CD4-positive, CD25-positive, alpha-beta regulatory T cell (primary cell): Measurements from ENCODE around the gene BRPF3. TPM values are rescaled to one million over a fixed set of nuclear protein-coding genes. Genes with fewer than 3 reads are reported as not detected.
"Not testable (repeated sequence)": the region's sequence is repeated elsewhere in the genome, so short reads cannot be mapped to it uniquely, and the experiment has no call there.

Source experiments
- ATAC-seq, 2 donors: fragments of 150-1000 bp; cut with Tn5 transposase; one replicate each; pipeline ENCODE4 v1.10.0; 2021; ENCODE audit warnings: low read depth in 2 of 2, moderate number of reproducible peaks in 2 of 2, moderate library complexity in 1 of 2
- DNase-seq, 3 donors: peaks; one replicate each; pipeline versions ENCODE4 v3.0.0 to v3.0.0-alpha.2; 2012 to 2022; ENCODE audit warnings: mixed read lengths in 1 of 3
- H3K27ac ChIP-seq: one replicate; pipeline ENCODE4 v1.7.0; 2013; ENCODE audit warnings: mild to moderate bottlenecking, low read length; ENCODE audit not compliant: insufficient read depth, poor library complexity, severe bottlenecking
- H3K27me3 ChIP-seq: one replicate; pipeline ENCODE4 v1.7.0; 2013; ENCODE audit warnings: low read length; ENCODE audit not compliant: control insufficient read depth, insufficient read depth
- H3K36me3 ChIP-seq: one replicate; pipeline ENCODE4 v1.7.0; 2013; ENCODE audit warnings: mild to moderate bottlenecking, low read length, moderate library complexity; ENCODE audit not compliant: control insufficient read depth, insufficient read depth
- H3K4me1 ChIP-seq: 2 replicates; pipeline ENCODE4 v1.7.0; 2013; ENCODE audit warnings: mild to moderate bottlenecking, low read length; ENCODE audit not compliant: insufficient read depth, control insufficient read depth, poor library complexity, severe bottlenecking
- H3K4me3 ChIP-seq: one replicate; pipeline ENCODE4 v1.7.0; 2013; ENCODE audit warnings: low read depth, mild to moderate bottlenecking, low read length, moderate library complexity
- H3K9me3 ChIP-seq, 2 experiments: 1 replicate in 1 of 2; 2 replicates in 1 of 2; pipeline ENCODE4 v1.7.0; 2013; ENCODE audit warnings: low read length in 2 of 2, mild to moderate bottlenecking in 1 of 2, moderate library complexity in 1 of 2; ENCODE audit not compliant: control insufficient read depth in 2 of 2
- H3K27ac Mint-ChIP-seq, 3 donors: one replicate each; pipeline ENCODE4 v1.8.0; 2020 to 2022; ENCODE audit warnings: mild to moderate bottlenecking in 3 of 3, mixed read lengths in 3 of 3, moderate library complexity in 2 of 3
- H3K27me3 Mint-ChIP-seq: one replicate; pipeline ENCODE4 v1.8.0; 2022; ENCODE audit warnings: mild to moderate bottlenecking, mixed read lengths
- H3K36me3 Mint-ChIP-seq: one replicate; pipeline ENCODE4 v1.8.0; 2020; ENCODE audit warnings: mixed read lengths
- H3K4me1 Mint-ChIP-seq, 4 donors: one replicate each; pipeline ENCODE4 v1.8.0; 2020 to 2022; ENCODE audit warnings: mixed read lengths in 4 of 4, mild to moderate bottlenecking in 1 of 4
- H3K4me3 Mint-ChIP-seq, 4 donors: one replicate each; pipeline ENCODE4 v1.8.0; 2020 to 2022; ENCODE audit warnings: mild to moderate bottlenecking in 4 of 4, mixed read lengths in 4 of 4, moderate library complexity in 3 of 4
- H3K9me3 Mint-ChIP-seq, 7 donors: one replicate each; pipeline ENCODE4 v1.8.0; 2020 to 2022; ENCODE audit warnings: mixed read lengths in 7 of 7, mild to moderate bottlenecking in 3 of 7, moderate library complexity in 2 of 7
- polyA plus RNA-seq, 4 donors: library from polyadenylated mRNA; unstranded; fragments of 300-500 nt; fragmentation: Illumina TruSeq; gene quantifications; one replicate each; pipeline ENCODE4 v1.2.3, GENCODE V29; 2021
- total RNA-seq: library from RNA; stranded (reverse); gene quantifications from one replicate; pipeline ENCODE4 v1.2.3, GENCODE V29; 2022

The BRPF3 gene
- total and polyA plus RNA-seq, 5 donors from 2014 or later = 3.2 to 37.7 (median 4.4) TPM

DNA sequence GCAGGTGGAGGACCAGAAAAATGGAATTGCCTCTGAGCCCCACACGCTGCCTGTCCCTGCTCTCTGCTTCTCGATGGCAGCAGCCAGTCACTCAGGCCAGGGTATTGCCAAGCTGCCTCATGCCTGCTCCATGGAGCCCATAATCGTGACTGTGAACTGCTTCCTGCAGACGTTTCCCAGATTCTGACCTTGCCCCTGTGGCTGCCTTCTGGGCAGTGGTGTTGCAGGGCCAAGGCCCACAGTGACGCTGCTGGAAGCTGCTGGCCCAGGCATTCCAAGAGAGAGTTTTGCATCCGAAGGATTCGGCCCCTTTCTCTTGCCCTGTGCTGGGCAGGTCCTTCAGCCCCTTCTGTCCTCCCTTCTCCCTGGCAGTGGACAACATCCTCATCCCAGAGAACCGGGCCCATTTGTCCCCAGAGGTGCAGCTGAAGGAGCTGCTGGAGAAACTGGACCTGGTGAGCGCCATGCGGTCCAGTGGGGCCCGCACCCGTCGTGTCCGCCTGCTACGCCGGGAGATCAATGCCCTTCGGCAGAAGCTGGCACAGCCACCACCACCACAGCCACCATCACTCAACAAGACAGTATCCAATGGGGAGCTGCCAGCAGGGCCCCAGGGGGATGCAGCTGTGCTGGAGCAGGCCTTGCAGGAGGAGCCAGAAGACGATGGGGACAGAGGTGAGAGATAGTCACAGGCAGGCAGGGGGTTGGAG lies 14.5 kb downstream of the BRPF3 start:
- H3K9me3 ChIP-seq = no peaks in the 10 kb centered on the region
- no peaks in the 10 kb centered on the region for H3K27me3 ChIP-seq
- H3K36me3 ChIP-seq = peaks cover 84% of the 10 kb centered on the region
- peak overlapping the region in 1 of 3 donors; percentile 64 for H3K27ac Mint-ChIP-seq
- H3K27ac ChIP-seq = no peak overlapping the region
- no peaks in the 10 kb centered on the region for H3K4me1 ChIP-seq
- H3K36me3 Mint-ChIP-seq = peaks cover 70% of the 10 kb centered on the region
- H3K4me1 Mint-ChIP-seq = peaks cover 8 to 13% (median 10%) of the 10 kb centered on the region in 4 donors
- no peak for ATAC-seq
- no peak for DNase-seq
- H3K27me3 Mint-ChIP-seq = no peaks in the 10 kb centered on the region
- H3K4me3 ChIP-seq = no peak overlapping the region
- H3K9me3 Mint-ChIP-seq = no peaks in the 10 kb centered on the region
- no peak overlapping the region for H3K4me3 Mint-ChIP-seq

- Mint-ChIP-seq H3K27me3 (no peaks in the 10 kb centered on the region), H3K36me3 (peaks cover 50% of the 10 kb centered on the region), H3K4me1 (peaks cover 4 to 16% (median 6%) of the 10 kb centered on the region in 4 donors), H3K4me3 (no peak overlapping the region), H3K27ac (no peak overlapping the region), H3K9me3 (no peaks in the 10 kb centered on the region)
- Histone ChIP-seq H3K9me3 (no peaks in the 10 kb centered on the region), H3K4me1 (no peaks in the 10 kb centered on the region), H3K4me3 (no peak overlapping the region), H3K27ac (no peak overlapping the region), H3K27me3 (no peaks in the 10 kb centered on the region), H3K36me3 (peaks cover 68% of the 10 kb centered on the region)
- DNase-seq = no peak
- ATAC-seq = no peak
These were observed 20.0 kb downstream of the BRPF3 start for GRCh38 chr6:36216559-36216958.

GRCh38 chr6:36217188-36217587 lies 20.6 kb downstream of the BRPF3 start:
- no peak for DNase-seq
- Mint-ChIP-seq H3K4me3 (no peak overlapping the region), H3K36me3 (peaks cover 49% of the 10 kb centered on the region), H3K9me3 (no peaks in the 10 kb centered on the region), H3K27me3 (no peaks in the 10 kb centered on the region), H3K27ac (peak overlapping the region in 2 of 3 donors; percentile 52 to 71), H3K4me1 (peaks cover 4 to 16% (median 6%) of the 10 kb centered on the region in 4 donors)
- no peaks in the 10 kb centered on the region for H3K27me3 ChIP-seq
- no peak overlapping the region for H3K4me3 ChIP-seq
- no peak overlapping the region for H3K27ac ChIP-seq
- no peaks in the 10 kb centered on the region for H3K4me1 ChIP-seq
- no peaks in the 10 kb centered on the region for H3K9me3 ChIP-seq
- peaks cover 67% of the 10 kb centered on the region for H3K36me3 ChIP-seq
- no peak for ATAC-seq

DNA sequence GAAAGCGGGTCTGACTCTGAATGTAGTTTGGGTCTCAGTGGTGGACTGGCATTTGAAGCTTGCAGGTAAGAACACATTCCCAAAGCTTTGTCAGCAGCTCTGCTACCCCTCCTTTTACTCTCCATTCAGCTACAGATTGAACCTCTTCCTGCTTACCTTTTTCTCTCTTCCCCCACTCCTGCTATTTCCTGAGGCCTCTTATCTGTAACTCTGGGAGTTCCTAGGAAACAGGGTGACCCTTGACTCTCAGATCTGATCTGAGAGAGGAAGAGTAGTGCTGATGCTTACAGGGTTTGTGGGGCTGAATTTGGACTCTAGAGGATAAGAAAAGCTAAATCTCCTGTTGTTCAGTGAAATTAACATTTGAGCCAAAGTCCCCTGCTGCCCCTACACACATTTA lies 21.4 kb downstream of the BRPF3 start:
- no peaks in the 10 kb centered on the region for H3K4me1 ChIP-seq
- Mint-ChIP-seq H3K4me1 (peaks cover 5 to 16% (median 6%) of the 10 kb centered on the region in 4 donors), H3K9me3 (no peaks in the 10 kb centered on the region), H3K4me3 (no peak overlapping the region), H3K27ac (peak overlapping the region in 2 of 3 donors; percentile 71 to 78), H3K36me3 (peaks cover 52% of the 10 kb centered on the region), H3K27me3 (no peaks in the 10 kb centered on the region)
- peaks cover 73% of the 10 kb centered on the region for H3K36me3 ChIP-seq
- H3K27me3 ChIP-seq = no peaks in the 10 kb centered on the region
- no peak overlapping the region for H3K27ac ChIP-seq
- H3K9me3 ChIP-seq = no peaks in the 10 kb centered on the region
- ATAC-seq (no peak), DNase-seq (no peak)
- H3K4me3 ChIP-seq = no peak overlapping the region

DNA sequence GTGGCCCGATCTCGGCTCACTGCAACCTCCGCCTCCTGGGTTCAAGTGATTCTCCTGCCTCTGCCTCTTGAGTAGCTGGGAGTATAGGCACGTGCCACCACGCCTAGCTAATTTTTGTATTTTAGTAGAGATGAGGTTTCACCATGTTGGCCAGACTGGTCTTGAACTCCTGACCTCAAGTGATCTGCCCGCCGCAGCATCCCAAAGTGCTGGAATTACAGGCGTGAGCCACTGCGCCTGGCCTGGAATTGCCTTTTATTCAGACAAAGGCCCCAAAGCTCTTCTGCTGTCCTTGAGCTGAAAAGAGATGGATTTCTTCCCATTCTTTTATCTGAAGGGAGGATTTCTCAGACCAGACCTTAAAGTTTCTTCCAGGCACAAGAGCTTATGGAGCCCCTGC lies 22.0 kb downstream of the BRPF3 start:
- not testable (repeated sequence) for H3K9me3 Mint-ChIP-seq, H3K27me3 ChIP-seq, H3K9me3 ChIP-seq, H3K4me1 ChIP-seq, DNase-seq, H3K27ac ChIP-seq, H3K4me3 Mint-ChIP-seq, H3K27me3 Mint-ChIP-seq, ATAC-seq, H3K4me3 ChIP-seq
- Mint-ChIP-seq H3K4me1 (peaks cover 4 to 16% (median 6%) of the 10 kb centered on the region in 4 donors), H3K36me3 (peaks cover 56% of the 10 kb centered on the region), H3K27ac (peak overlapping the region in 1 of 3 donors; percentile 9)
- peaks cover 75% of the 10 kb centered on the region for H3K36me3 ChIP-seq

GRCh38 chr6:36219081-36219480 lies 22.5 kb downstream of the BRPF3 start:
- H3K27me3 ChIP-seq = no peaks in the 10 kb centered on the region
- ATAC-seq = no peak
- H3K36me3 Mint-ChIP-seq = peaks cover 57% of the 10 kb centered on the region
- no peak overlapping the region for H3K4me3 ChIP-seq
- H3K36me3 ChIP-seq = peaks cover 73% of the 10 kb centered on the region
- H3K9me3 ChIP-seq = no peaks in the 10 kb centered on the region
- H3K27ac Mint-ChIP-seq = peak overlapping the region in 1 of 3 donors; percentile 9
- H3K27me3 Mint-ChIP-seq = no peaks in the 10 kb centered on the region
- H3K4me1 Mint-ChIP-seq = peaks cover 4 to 16% (median 6%) of the 10 kb centered on the region in 4 donors
- no peaks in the 10 kb centered on the region for H3K4me1 ChIP-seq
- H3K9me3 Mint-ChIP-seq = no peaks in the 10 kb centered on the region
- no peak overlapping the region for H3K4me3 Mint-ChIP-seq
- DNase-seq = no peak
- H3K27ac ChIP-seq = no peak overlapping the region

GRCh38 chr6:36220226-36220625 lies 23.7 kb downstream of the BRPF3 start:
- Mint-ChIP-seq H3K36me3 (peaks cover 55% of the 10 kb centered on the region), H3K4me1 (peaks cover 4 to 12% (median 6%) of the 10 kb centered on the region in 4 donors), H3K27ac (no peak overlapping the region), H3K4me3 (no peak overlapping the region), H3K27me3 (no peaks in the 10 kb centered on the region), H3K9me3 (no peaks in the 10 kb centered on the region)
- Histone ChIP-seq H3K4me3 (no peak overlapping the region), H3K36me3 (peaks cover 74% of the 10 kb centered on the region), H3K4me1 (no peaks in the 10 kb centered on the region), H3K9me3 (no peaks in the 10 kb centered on the region), H3K27me3 (no peaks in the 10 kb centered on the region), H3K27ac (no peak overlapping the region)
- DNase-seq = no peak
- no peak for ATAC-seq

GRCh38 chr6:36221674-36222073 lies 25.1 kb downstream of the BRPF3 start:
- Mint-ChIP-seq H3K36me3 (peaks cover 49% of the 10 kb centered on the region), H3K4me1 (peaks cover 2 to 5% (median 4%) of the 10 kb centered on the region in 4 donors), H3K9me3 (no peaks in the 10 kb centered on the region), H3K27me3 (no peaks in the 10 kb centered on the region), H3K27ac (no peak overlapping the region), H3K4me3 (no peak overlapping the region)
- Histone ChIP-seq H3K9me3 (no peaks in the 10 kb centered on the region), H3K36me3 (peaks cover 75% of the 10 kb centered on the region), H3K27ac (no peak overlapping the region), H3K27me3 (no peaks in the 10 kb centered on the region), H3K4me1 (no peaks in the 10 kb centered on the region), H3K4me3 (no peak overlapping the region)
- no peak for ATAC-seq
- DNase-seq = no peak
